WTC11 (cell line): ENCODE data around the gene CFAP74. TPM values are rescaled to one million over a fixed set of nuclear protein-coding genes. Genes with fewer than 3 reads are reported as not detected.

Source experiments
- ATAC-seq: fragments of 200-7000 bp; cut with Tn5 transposase; 2 replicates; pipeline ENCODE4 v1.10.0; 2021; ENCODE audit warnings: mild to moderate bottlenecking, moderate library complexity
- CTCF ChIA-PET: fragments of 300-600 bp; sonication (Branson Sonifier 250); formaldehyde crosslinking; loops from one replicate; lab custom pipeline; 2021; ENCODE audit warnings: antibody characterized with exemption; lab: Charles Lee
- POLR2A ChIA-PET: fragments of 350-600 bp; sonication (Branson Sonifier 250); formaldehyde crosslinking; loops from one replicate; lab custom pipeline; 2021; ENCODE audit warnings: antibody characterized with exemption; lab: Charles Lee
- DNase-seq: peaks from one replicate; pipeline ENCODE4 v3.0.0; 2021; ENCODE audit warnings: low spot score
- H3K27ac Mint-ChIP-seq: 2 replicates; pipeline ENCODE4 v1.8.0; 2021; ENCODE audit warnings: mixed read lengths
- H3K27me3 Mint-ChIP-seq: 2 replicates; pipeline ENCODE4 v1.8.0; 2021; ENCODE audit warnings: low read depth, mild to moderate bottlenecking, moderate library complexity, mixed read lengths
- H3K36me3 Mint-ChIP-seq: 2 replicates; pipeline ENCODE4 v1.8.0; 2021; ENCODE audit warnings: mixed read lengths
- H3K4me1 Mint-ChIP-seq: 2 replicates; pipeline ENCODE4 v1.8.0; 2022; ENCODE audit warnings: mixed read lengths
- H3K4me3 Mint-ChIP-seq: 2 replicates; pipeline ENCODE4 v1.8.0; 2021; ENCODE audit warnings: mild to moderate bottlenecking, moderate library complexity, mixed read lengths
- H3K9me3 Mint-ChIP-seq: 2 replicates; pipeline ENCODE4 v1.8.0; 2021; ENCODE audit warnings: mixed read lengths
- CREB1 ChIP-seq: sonication (generic); formaldehyde crosslinking; IDR thresholded peaks from 2 replicates; pipeline ENCODE4 v1.8.0; 2023; ENCODE audit warnings: mild to moderate bottlenecking, missing genetic modification reagents
- ETV6 ChIP-seq: sonication (generic); formaldehyde crosslinking; IDR thresholded peaks from 2 replicates; pipeline ENCODE4 v1.8.1; 2022; ENCODE audit warnings: mild to moderate bottlenecking, missing genetic modification reagents
- FOXP1 ChIP-seq: sonication (generic); formaldehyde crosslinking; IDR thresholded peaks from 2 replicates; pipeline ENCODE4 v1.8.0; 2022; ENCODE audit warnings: missing genetic modification reagents, mild to moderate bottlenecking, moderate library complexity, borderline replicate concordance
- NFE2L1 ChIP-seq: sonication (generic); formaldehyde crosslinking; IDR thresholded peaks from 2 replicates; pipeline ENCODE4 v1.8.1; 2023; ENCODE audit warnings: missing genetic modification reagents
- NFYB ChIP-seq: sonication (generic); formaldehyde crosslinking; conservative IDR thresholded peaks from 2 replicates; pipeline ENCODE4 v1.8.0; 2022; ENCODE audit warnings: low read depth, missing genetic modification reagents
- SMAD3 ChIP-seq: sonication (generic); formaldehyde crosslinking; IDR thresholded peaks from 2 replicates; pipeline ENCODE4 v1.8.0; 2022; ENCODE audit warnings: missing genetic modification reagents, mild to moderate bottlenecking, borderline replicate concordance
- ZBTB21 ChIP-seq: sonication (generic); formaldehyde crosslinking; IDR thresholded peaks from 2 replicates; pipeline ENCODE4 v1.8.1; 2023; ENCODE audit warnings: mild to moderate bottlenecking, missing genetic modification reagents, borderline replicate concordance
- ZNF121 ChIP-seq: sonication (generic); formaldehyde crosslinking; IDR thresholded peaks from 2 replicates; pipeline ENCODE4 v1.8.0; 2023; ENCODE audit warnings: missing genetic modification reagents
- ZNF396 ChIP-seq: fragments of 250-450 bp; sonication (Bioruptor Pico); IDR thresholded peaks from 2 replicates; pipeline ENCODE4 v1.8.0; 2021; ENCODE audit warnings: mild to moderate bottlenecking, moderate library complexity, borderline replicate concordance
- ZNF416 ChIP-seq: fragments of 250-450 bp; sonication (Bioruptor Pico); IDR thresholded peaks from 2 replicates; pipeline ENCODE4 v1.9.0; 2021; ENCODE audit warnings: mild to moderate bottlenecking, inconsistent platforms
- total RNA-seq: library from RNA; stranded (reverse); gene quantifications from 3 replicates; pipeline ENCODE4 v1.2.3, GENCODE V29; 2021
- TF ChIP-seq, protein P1 (sequence below): sonication (generic); formaldehyde crosslinking; IDR thresholded peaks from 2 replicates; pipeline ENCODE4 v1.8.0; 2023; ENCODE audit warnings: missing genetic modification reagents, mild to moderate bottlenecking, borderline replicate concordance
- TF ChIP-seq, protein P2 (sequence below): sonication (generic); formaldehyde crosslinking; IDR thresholded peaks from 2 replicates; pipeline ENCODE4 v1.8.1; 2023; ENCODE audit warnings: mild to moderate bottlenecking, moderate library complexity, missing genetic modification reagents
- TF ChIP-seq, protein P3 (sequence below): fragments of 250-450 bp; sonication (Bioruptor Pico); IDR thresholded peaks from 2 replicates; pipeline ENCODE4 v1.9.0; 2021; ENCODE audit warnings: mild to moderate bottlenecking, borderline replicate concordance
- TF ChIP-seq, protein P4 (sequence below): sonication (generic); formaldehyde crosslinking; IDR thresholded peaks from 2 replicates; pipeline ENCODE4 v1.8.1; 2022; ENCODE audit warnings: missing genetic modification reagents, borderline replicate concordance
- TF ChIP-seq, protein P5 (sequence below): sonication (generic); formaldehyde crosslinking; IDR thresholded peaks from 2 replicates; pipeline ENCODE4 v1.8.1; 2023; ENCODE audit warnings: mild to moderate bottlenecking, missing genetic modification reagents, moderate library complexity
- TF ChIP-seq, protein P6 (sequence below): sonication (generic); formaldehyde crosslinking; IDR thresholded peaks from 2 replicates; pipeline ENCODE4 v1.8.1; 2022; ENCODE audit warnings: mild to moderate bottlenecking, moderate library complexity, missing genetic modification reagents
- TF ChIP-seq, protein P7 (sequence below): sonication (generic); formaldehyde crosslinking; conservative IDR thresholded peaks from 2 replicates; pipeline ENCODE4 v1.8.1; 2023; ENCODE audit warnings: mild to moderate bottlenecking, low read depth, missing genetic modification reagents, moderate library complexity
- TF ChIP-seq, protein P8 (sequence below): sonication (generic); formaldehyde crosslinking; IDR thresholded peaks from 2 replicates; pipeline ENCODE4 v1.8.0; 2022; ENCODE audit warnings: mild to moderate bottlenecking, missing genetic modification reagents

The CFAP74 gene
- total RNA-seq, 1 experiment from 2014 or later: 0.35 TPM

DNA sequence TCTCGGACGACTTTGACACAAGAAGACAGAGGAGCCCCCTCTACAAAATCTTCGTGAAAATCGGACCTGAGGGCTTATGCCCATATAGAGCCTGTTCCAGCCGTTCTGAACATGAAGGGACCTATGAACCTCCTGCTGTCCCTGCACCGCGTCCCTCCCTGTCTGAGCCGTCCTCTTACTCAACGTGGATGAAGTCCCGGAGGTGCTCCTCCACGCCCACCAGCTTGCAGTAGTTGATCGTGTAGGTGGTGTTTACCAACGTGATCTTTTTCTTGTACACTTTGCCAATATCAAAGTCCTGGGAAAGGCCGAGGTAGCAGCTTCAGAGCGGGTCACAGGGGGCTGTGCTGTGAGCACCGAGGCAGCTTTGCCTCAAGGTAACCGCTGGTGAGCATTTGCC lies 40.0 kb downstream of the CFAP74 start (continued):
- TF ChIP-seq, protein P1, sequence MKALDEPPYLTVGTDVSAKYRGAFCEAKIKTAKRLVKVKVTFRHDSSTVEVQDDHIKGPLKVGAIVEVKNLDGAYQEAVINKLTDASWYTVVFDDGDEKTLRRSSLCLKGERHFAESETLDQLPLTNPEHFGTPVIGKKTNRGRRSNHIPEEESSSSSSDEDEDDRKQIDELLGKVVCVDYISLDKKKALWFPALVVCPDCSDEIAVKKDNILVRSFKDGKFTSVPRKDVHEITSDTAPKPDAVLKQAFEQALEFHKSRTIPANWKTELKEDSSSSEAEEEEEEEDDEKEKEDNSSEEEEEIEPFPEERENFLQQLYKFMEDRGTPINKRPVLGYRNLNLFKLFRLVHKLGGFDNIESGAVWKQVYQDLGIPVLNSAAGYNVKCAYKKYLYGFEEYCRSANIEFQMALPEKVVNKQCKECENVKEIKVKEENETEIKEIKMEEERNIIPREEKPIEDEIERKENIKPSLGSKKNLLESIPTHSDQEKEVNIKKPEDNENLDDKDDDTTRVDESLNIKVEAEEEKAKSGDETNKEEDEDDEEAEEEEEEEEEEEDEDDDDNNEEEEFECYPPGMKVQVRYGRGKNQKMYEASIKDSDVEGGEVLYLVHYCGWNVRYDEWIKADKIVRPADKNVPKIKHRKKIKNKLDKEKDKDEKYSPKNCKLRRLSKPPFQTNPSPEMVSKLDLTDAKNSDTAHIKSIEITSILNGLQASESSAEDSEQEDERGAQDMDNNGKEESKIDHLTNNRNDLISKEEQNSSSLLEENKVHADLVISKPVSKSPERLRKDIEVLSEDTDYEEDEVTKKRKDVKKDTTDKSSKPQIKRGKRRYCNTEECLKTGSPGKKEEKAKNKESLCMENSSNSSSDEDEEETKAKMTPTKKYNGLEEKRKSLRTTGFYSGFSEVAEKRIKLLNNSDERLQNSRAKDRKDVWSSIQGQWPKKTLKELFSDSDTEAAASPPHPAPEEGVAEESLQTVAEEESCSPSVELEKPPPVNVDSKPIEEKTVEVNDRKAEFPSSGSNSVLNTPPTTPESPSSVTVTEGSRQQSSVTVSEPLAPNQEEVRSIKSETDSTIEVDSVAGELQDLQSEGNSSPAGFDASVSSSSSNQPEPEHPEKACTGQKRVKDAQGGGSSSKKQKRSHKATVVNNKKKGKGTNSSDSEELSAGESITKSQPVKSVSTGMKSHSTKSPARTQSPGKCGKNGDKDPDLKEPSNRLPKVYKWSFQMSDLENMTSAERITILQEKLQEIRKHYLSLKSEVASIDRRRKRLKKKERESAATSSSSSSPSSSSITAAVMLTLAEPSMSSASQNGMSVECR (CRISPR knock-in tag): no peak
- no peak for TF ChIP-seq ZNF416 (CRISPR knock-in tag)
- no peak for TF ChIP-seq NFYB (CRISPR knock-in tag)
- TF ChIP-seq, protein P2, sequence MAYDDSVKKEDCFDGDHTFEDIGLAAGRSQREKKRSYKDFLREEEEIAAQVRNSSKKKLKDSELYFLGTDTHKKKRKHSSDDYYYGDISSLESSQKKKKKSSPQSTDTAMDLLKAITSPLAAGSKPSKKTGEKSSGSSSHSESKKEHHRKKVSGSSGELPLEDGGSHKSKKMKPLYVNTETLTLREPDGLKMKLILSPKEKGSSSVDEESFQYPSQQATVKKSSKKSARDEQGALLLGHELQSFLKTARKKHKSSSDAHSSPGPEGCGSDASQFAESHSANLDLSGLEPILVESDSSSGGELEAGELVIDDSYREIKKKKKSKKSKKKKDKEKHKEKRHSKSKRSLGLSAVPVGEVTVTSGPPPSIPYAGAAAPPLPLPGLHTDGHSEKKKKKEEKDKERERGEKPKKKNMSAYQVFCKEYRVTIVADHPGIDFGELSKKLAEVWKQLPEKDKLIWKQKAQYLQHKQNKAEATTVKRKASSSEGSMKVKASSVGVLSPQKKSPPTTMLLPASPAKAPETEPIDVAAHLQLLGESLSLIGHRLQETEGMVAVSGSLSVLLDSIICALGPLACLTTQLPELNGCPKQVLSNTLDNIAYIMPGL (CRISPR knock-in tag): no peak
- no peak for TF ChIP-seq NFE2L1
- no peak for TF ChIP-seq ZNF396
- TF ChIP-seq, protein P3, sequence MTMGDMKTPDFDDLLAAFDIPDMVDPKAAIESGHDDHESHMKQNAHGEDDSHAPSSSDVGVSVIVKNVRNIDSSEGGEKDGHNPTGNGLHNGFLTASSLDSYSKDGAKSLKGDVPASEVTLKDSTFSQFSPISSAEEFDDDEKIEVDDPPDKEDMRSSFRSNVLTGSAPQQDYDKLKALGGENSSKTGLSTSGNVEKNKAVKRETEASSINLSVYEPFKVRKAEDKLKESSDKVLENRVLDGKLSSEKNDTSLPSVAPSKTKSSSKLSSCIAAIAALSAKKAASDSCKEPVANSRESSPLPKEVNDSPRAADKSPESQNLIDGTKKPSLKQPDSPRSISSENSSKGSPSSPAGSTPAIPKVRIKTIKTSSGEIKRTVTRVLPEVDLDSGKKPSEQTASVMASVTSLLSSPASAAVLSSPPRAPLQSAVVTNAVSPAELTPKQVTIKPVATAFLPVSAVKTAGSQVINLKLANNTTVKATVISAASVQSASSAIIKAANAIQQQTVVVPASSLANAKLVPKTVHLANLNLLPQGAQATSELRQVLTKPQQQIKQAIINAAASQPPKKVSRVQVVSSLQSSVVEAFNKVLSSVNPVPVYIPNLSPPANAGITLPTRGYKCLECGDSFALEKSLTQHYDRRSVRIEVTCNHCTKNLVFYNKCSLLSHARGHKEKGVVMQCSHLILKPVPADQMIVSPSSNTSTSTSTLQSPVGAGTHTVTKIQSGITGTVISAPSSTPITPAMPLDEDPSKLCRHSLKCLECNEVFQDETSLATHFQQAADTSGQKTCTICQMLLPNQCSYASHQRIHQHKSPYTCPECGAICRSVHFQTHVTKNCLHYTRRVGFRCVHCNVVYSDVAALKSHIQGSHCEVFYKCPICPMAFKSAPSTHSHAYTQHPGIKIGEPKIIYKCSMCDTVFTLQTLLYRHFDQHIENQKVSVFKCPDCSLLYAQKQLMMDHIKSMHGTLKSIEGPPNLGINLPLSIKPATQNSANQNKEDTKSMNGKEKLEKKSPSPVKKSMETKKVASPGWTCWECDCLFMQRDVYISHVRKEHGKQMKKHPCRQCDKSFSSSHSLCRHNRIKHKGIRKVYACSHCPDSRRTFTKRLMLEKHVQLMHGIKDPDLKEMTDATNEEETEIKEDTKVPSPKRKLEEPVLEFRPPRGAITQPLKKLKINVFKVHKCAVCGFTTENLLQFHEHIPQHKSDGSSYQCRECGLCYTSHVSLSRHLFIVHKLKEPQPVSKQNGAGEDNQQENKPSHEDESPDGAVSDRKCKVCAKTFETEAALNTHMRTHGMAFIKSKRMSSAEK: no peak

DNA sequence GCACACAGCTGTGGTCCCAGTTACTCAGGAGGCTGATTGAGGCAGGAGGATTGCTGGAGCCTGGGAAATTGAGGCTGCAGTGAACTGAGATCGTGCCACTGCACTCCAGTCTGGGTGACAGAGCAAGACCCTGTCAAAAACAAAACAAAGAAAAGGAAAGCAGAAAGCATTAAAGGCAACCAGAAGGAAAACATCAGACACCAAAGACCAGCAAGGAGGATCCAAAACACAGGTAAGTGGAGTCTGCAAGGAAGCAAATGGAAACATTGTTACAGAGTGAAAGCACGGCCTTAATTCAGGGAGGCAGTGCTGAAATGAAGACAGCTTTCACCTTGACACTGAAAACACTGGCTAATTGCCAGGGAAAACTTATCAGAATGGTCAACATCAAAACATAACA lies 40.8 kb downstream of the CFAP74 start:
- ChIA-PET POLR2A (no interaction called here), CTCF (interaction anchor here (11.8 kb wide), 1 partner anchor 82 kb away, joined by 312 read pairs; the partner anchor contains the start of gene PRKCZ)
- no peaks in the 10 kb centered on the region; the same call in 1 of the 2 replicates for H3K27me3 Mint-ChIP-seq
- H3K4me1 Mint-ChIP-seq: peaks cover 20% of the 10 kb centered on the region
- DNase-seq (no peak), ATAC-seq (no peak)
- H3K9me3 Mint-ChIP-seq: peaks cover 2% of the 10 kb centered on the region; the same call in 1 of the 2 replicates
- no peak overlapping the region for H3K4me3 Mint-ChIP-seq
- no peak overlapping the region for H3K27ac Mint-ChIP-seq
- no peaks in the 10 kb centered on the region for H3K36me3 Mint-ChIP-seq
- TF ChIP-seq ZBTB21 (CRISPR knock-in tag) (no peak), SMAD3 (CRISPR knock-in tag) (no peak), FOXP1 (no peak), CREB1 (no peak), ZNF416 (CRISPR knock-in tag) (no peak), ETV6 (CRISPR knock-in tag) (no peak), ZNF121 (CRISPR knock-in tag) (no peak)
- TF ChIP-seq, protein P4, sequence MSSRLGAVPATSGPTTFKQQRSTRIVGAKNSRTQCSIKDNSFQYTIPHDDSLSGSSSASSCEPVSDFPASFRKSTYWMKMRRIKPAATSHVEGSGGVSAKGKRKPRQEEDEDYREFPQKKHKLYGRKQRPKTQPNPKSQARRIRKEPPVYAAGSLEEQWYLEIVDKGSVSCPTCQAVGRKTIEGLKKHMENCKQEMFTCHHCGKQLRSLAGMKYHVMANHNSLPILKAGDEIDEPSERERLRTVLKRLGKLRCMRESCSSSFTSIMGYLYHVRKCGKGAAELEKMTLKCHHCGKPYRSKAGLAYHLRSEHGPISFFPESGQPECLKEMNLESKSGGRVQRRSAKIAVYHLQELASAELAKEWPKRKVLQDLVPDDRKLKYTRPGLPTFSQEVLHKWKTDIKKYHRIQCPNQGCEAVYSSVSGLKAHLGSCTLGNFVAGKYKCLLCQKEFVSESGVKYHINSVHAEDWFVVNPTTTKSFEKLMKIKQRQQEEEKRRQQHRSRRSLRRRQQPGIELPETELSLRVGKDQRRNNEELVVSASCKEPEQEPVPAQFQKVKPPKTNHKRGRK (CRISPR knock-in tag): no peak
- TF ChIP-seq, protein P5, sequence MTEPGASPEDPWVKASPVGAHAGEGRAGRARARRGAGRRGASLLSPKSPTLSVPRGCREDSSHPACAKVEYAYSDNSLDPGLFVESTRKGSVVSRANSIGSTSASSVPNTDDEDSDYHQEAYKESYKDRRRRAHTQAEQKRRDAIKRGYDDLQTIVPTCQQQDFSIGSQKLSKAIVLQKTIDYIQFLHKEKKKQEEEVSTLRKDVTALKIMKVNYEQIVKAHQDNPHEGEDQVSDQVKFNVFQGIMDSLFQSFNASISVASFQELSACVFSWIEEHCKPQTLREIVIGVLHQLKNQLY (CRISPR knock-in tag): no peak
- TF ChIP-seq, protein P6, sequence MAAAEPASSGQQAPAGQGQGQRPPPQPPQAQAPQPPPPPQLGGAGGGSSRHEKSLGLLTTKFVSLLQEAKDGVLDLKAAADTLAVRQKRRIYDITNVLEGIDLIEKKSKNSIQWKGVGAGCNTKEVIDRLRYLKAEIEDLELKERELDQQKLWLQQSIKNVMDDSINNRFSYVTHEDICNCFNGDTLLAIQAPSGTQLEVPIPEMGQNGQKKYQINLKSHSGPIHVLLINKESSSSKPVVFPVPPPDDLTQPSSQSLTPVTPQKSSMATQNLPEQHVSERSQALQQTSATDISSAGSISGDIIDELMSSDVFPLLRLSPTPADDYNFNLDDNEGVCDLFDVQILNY: no peak
- TF ChIP-seq, protein P7, sequence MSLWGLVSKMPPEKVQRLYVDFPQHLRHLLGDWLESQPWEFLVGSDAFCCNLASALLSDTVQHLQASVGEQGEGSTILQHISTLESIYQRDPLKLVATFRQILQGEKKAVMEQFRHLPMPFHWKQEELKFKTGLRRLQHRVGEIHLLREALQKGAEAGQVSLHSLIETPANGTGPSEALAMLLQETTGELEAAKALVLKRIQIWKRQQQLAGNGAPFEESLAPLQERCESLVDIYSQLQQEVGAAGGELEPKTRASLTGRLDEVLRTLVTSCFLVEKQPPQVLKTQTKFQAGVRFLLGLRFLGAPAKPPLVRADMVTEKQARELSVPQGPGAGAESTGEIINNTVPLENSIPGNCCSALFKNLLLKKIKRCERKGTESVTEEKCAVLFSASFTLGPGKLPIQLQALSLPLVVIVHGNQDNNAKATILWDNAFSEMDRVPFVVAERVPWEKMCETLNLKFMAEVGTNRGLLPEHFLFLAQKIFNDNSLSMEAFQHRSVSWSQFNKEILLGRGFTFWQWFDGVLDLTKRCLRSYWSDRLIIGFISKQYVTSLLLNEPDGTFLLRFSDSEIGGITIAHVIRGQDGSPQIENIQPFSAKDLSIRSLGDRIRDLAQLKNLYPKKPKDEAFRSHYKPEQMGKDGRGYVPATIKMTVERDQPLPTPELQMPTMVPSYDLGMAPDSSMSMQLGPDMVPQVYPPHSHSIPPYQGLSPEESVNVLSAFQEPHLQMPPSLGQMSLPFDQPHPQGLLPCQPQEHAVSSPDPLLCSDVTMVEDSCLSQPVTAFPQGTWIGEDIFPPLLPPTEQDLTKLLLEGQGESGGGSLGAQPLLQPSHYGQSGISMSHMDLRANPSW (CRISPR knock-in tag): no peak
- TF ChIP-seq, protein P8, sequence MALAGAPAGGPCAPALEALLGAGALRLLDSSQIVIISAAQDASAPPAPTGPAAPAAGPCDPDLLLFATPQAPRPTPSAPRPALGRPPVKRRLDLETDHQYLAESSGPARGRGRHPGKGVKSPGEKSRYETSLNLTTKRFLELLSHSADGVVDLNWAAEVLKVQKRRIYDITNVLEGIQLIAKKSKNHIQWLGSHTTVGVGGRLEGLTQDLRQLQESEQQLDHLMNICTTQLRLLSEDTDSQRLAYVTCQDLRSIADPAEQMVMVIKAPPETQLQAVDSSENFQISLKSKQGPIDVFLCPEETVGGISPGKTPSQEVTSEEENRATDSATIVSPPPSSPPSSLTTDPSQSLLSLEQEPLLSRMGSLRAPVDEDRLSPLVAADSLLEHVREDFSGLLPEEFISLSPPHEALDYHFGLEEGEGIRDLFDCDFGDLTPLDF: no peak
